HepG2 (cell line): ENCODE measurements around the gene SLC25A10. TPM values are rescaled to one million over a fixed set of nuclear protein-coding genes. Genes with fewer than 3 reads are reported as not detected.

Experiments
- ARNTL ChIP-seq: sonication (generic); formaldehyde crosslinking; IDR thresholded peaks from 2 replicates; pipeline ENCODE4 v1.4.0; 2020; ENCODE audit warnings: mild to moderate bottlenecking, missing genetic modification reagents
- DPF2 ChIP-seq: sonication (generic); formaldehyde crosslinking; IDR thresholded peaks from 2 replicates; pipeline ENCODE4 v1.4.0; 2020; ENCODE audit warnings: mild to moderate bottlenecking, low read depth, missing genetic modification reagents, borderline replicate concordance
- FIP1L1 ChIP-seq: fragments of 200-400 bp; formaldehyde crosslinking; IDR thresholded peaks from 2 replicates; pipeline ENCODE4 v1.6.1; 2018; ENCODE audit warnings: low read depth, mild to moderate bottlenecking, low read length, moderate library complexity, borderline replicate concordance; ENCODE audit not compliant: insufficient read depth
- JDP2 ChIP-seq: sonication (generic); formaldehyde crosslinking; IDR thresholded peaks from 2 replicates; pipeline ENCODE4 v1.8.1; 2022; ENCODE audit warnings: missing genetic modification reagents, borderline replicate concordance
- KDM5B ChIP-seq: sonication (generic); formaldehyde crosslinking; IDR thresholded peaks from 2 replicates; pipeline ENCODE4 v1.4.0; 2020; ENCODE audit warnings: missing genetic modification reagents, mild to moderate bottlenecking, borderline replicate concordance
- MED1 ChIP-seq: sonication (generic); formaldehyde crosslinking; IDR thresholded peaks from 2 replicates; pipeline ENCODE4 v1.4.0; 2020; ENCODE audit warnings: missing genetic modification reagents
- NFKB2 ChIP-seq: sonication (generic); formaldehyde crosslinking; IDR thresholded peaks from 2 replicates; pipeline ENCODE4 v1.4.0; 2020; ENCODE audit warnings: missing genetic modification reagents, borderline replicate concordance
- SAP130 ChIP-seq: IDR thresholded peaks from 2 replicates; pipeline ENCODE4 v1.6.1; 2016; ENCODE audit warnings: low read depth
- SRSF1 ChIP-seq: fragments of 200-400 bp; formaldehyde crosslinking; optimal IDR thresholded peaks from 2 replicates; pipeline ENCODE3; 2017; ENCODE audit warnings: mild to moderate bottlenecking, low read depth, low read length, moderate library complexity
- SRY ChIP-seq: sonication (generic); formaldehyde crosslinking; IDR thresholded peaks from 2 replicates; pipeline ENCODE4 v1.8.0; 2022; ENCODE audit warnings: mild to moderate bottlenecking, missing genetic modification reagents
- TCF12 ChIP-seq, 2 experiments: fragments of 450-650 bp in 1 of 2; sonication (generic) in 1 of 2; formaldehyde crosslinking in 1 of 2; IDR thresholded peaks; 2 replicates each; pipeline versions ENCODE4 v1.6.1 to v1.8.0; 2017 to 2022; ENCODE audit warnings: antibody characterized with exemption in 1 of 2, mild to moderate bottlenecking in 1 of 2, missing genetic modification reagents in 1 of 2, moderate library complexity in 1 of 2
- TOE1 ChIP-seq: sonication (generic); formaldehyde crosslinking; IDR thresholded peaks from 2 replicates; pipeline ENCODE4 v1.4.0; 2020; ENCODE audit warnings: mild to moderate bottlenecking, missing genetic modification reagents
- ZBTB8A ChIP-seq: sonication (generic); formaldehyde crosslinking; IDR thresholded peaks from 2 replicates; pipeline ENCODE4 v1.4.0; 2020; ENCODE audit warnings: mild to moderate bottlenecking, low read depth, missing genetic modification reagents, borderline replicate concordance
- ZNF124 ChIP-seq: sonication (generic); formaldehyde crosslinking; IDR thresholded peaks from 2 replicates; pipeline ENCODE4 v1.4.0; 2020; ENCODE audit warnings: missing genetic modification reagents
- ZNF572 ChIP-seq: sonication (generic); formaldehyde crosslinking; IDR thresholded peaks from 2 replicates; pipeline ENCODE4 v1.5.1; 2020; ENCODE audit warnings: mild to moderate bottlenecking, missing genetic modification reagents
- ZNF749 ChIP-seq: sonication (generic); formaldehyde crosslinking; IDR thresholded peaks from 2 replicates; pipeline ENCODE4 v1.8.0; 2022; ENCODE audit warnings: mild to moderate bottlenecking, missing genetic modification reagents, moderate library complexity, borderline replicate concordance
- polyA plus RNA-seq, 8 experiments: library from polyadenylated mRNA; depleted of rRNA in 3 of 8; stranded (reverse) in 7 of 8; unstranded in 1 of 8; fragments of >200 nt; fragmentation: Illumina TruSeq in 4 of 8; extraction: Trizol in 4 of 8; gene quantifications; 2 replicates each; pipeline versions ENCODE4 v1.2.1 to v1.2.3, GENCODE V29; 2011 to 2016; ENCODE audit warnings: low read depth in 4 of 8, missing spikeins in 1 of 8, mixed read lengths in 1 of 8; ENCODE audit not compliant: insufficient read depth in 1 of 8
- total RNA-seq, 5 experiments: library from RNA; depleted of rRNA; stranded (reverse); fragments of >200 nt; fragmentation: Illumina TruSeq; extraction: Trizol; gene quantifications; 2 replicates each; pipeline ENCODE4 v1.2.3, GENCODE V29; 2016; ENCODE audit warnings: low read depth in 1 of 5
- TF ChIP-seq, protein P1 (sequence below): sonication (generic); formaldehyde crosslinking; IDR thresholded peaks from 2 replicates; pipeline ENCODE4 v1.5.0; 2020; ENCODE audit warnings: mild to moderate bottlenecking, missing genetic modification reagents
- TF ChIP-seq, protein P2 (sequence below): IDR thresholded peaks from 2 replicates; pipeline ENCODE4 v1.6.1; 2016; ENCODE audit warnings: low read depth, missing genetic modification reagents, missing compliant biosample characterization

SLC25A10 gene
- total and polyA plus RNA-seq, 2 of the 13 experiments (the other 11 are each of a cell fraction or from before 2014, with no cell fraction given): 46.5 to 140 TPM

DNA sequence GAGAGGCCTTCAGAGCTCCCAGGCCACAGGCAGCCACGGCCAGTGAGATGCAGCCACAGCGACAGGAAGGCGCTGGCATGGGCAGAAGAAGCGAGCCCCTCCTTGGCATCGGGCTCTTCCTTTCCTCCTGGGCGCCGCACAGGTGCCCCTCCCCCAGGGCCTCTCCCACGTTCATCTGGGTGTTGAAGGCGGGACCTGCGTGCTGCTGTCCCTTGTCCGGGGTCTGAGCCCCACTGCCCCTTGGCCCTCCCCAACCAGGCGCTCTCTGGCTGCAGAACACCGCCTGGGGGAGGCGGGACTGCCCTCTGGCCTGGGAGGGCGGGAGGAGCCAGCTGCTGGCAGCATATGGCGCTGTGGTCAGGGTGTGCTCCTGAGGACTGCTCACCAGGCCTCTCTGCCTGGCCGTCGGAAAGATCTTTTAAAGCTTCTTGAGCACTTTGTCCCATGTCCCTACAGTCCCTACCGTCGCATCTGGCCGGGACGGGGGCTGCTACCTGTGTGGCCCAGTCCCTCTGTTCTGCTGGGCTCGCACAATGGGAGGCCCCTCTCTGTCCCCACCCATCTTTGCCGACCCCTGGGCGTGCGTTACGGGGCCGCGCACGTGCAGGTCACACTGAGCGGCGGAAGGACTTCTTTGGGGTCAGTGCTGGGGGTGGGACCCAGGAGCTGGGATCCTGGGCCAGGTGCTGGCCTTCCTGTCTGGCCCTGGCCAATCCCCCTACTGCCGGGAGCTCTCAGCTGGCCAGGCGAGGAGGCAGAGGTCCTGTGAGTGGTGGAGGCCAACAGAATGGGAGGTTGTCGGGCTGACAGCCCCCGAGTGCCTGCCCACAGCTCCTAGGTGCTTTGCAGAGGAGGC is 1.7 kb downstream of the SLC25A10 start (continued):
- TF ChIP-seq ZNF124 (CRISPR knock-in tag): peak; percentile 61; the same call in 1 of the 2 replicates
- TF ChIP-seq, protein P1, sequence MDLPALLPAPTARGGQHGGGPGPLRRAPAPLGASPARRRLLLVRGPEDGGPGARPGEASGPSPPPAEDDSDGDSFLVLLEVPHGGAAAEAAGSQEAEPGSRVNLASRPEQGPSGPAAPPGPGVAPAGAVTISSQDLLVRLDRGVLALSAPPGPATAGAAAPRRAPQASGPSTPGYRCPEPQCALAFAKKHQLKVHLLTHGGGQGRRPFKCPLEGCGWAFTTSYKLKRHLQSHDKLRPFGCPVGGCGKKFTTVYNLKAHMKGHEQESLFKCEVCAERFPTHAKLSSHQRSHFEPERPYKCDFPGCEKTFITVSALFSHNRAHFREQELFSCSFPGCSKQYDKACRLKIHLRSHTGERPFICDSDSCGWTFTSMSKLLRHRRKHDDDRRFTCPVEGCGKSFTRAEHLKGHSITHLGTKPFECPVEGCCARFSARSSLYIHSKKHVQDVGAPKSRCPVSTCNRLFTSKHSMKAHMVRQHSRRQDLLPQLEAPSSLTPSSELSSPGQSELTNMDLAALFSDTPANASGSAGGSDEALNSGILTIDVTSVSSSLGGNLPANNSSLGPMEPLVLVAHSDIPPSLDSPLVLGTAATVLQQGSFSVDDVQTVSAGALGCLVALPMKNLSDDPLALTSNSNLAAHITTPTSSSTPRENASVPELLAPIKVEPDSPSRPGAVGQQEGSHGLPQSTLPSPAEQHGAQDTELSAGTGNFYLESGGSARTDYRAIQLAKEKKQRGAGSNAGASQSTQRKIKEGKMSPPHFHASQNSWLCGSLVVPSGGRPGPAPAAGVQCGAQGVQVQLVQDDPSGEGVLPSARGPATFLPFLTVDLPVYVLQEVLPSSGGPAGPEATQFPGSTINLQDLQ: 0 out of 2 replicates have a peak, but pooled peaks have one; percentile 2
- peak; percentile 57; the same call in 1 of the 2 replicates for TF ChIP-seq ZNF572 (CRISPR knock-in tag)
- peak; percentile 78; the same call in 1 of the 2 replicates for TF ChIP-seq FIP1L1
- TF ChIP-seq KDM5B (CRISPR knock-in tag): peak; percentile 79; the same call in 1 of the 2 replicates
- peak; percentile 97 for TF ChIP-seq SAP130 (CRISPR knock-in tag)
- TF ChIP-seq SRSF1: peak; percentile 76
- TF ChIP-seq TCF12 (IDR thresholded peaks at IDR 0.05): no peak
- TF ChIP-seq TCF12 (CRISPR knock-in tag; IDR thresholded peaks at IDR 0.05): no peak; the same call in 1 of the 2 replicates
- TF ChIP-seq ZNF749: peak; percentile 83; the same call in 1 of the 2 replicates
- TF ChIP-seq MED1 (CRISPR knock-in tag): peak; percentile 62
- TF ChIP-seq, protein P2, sequence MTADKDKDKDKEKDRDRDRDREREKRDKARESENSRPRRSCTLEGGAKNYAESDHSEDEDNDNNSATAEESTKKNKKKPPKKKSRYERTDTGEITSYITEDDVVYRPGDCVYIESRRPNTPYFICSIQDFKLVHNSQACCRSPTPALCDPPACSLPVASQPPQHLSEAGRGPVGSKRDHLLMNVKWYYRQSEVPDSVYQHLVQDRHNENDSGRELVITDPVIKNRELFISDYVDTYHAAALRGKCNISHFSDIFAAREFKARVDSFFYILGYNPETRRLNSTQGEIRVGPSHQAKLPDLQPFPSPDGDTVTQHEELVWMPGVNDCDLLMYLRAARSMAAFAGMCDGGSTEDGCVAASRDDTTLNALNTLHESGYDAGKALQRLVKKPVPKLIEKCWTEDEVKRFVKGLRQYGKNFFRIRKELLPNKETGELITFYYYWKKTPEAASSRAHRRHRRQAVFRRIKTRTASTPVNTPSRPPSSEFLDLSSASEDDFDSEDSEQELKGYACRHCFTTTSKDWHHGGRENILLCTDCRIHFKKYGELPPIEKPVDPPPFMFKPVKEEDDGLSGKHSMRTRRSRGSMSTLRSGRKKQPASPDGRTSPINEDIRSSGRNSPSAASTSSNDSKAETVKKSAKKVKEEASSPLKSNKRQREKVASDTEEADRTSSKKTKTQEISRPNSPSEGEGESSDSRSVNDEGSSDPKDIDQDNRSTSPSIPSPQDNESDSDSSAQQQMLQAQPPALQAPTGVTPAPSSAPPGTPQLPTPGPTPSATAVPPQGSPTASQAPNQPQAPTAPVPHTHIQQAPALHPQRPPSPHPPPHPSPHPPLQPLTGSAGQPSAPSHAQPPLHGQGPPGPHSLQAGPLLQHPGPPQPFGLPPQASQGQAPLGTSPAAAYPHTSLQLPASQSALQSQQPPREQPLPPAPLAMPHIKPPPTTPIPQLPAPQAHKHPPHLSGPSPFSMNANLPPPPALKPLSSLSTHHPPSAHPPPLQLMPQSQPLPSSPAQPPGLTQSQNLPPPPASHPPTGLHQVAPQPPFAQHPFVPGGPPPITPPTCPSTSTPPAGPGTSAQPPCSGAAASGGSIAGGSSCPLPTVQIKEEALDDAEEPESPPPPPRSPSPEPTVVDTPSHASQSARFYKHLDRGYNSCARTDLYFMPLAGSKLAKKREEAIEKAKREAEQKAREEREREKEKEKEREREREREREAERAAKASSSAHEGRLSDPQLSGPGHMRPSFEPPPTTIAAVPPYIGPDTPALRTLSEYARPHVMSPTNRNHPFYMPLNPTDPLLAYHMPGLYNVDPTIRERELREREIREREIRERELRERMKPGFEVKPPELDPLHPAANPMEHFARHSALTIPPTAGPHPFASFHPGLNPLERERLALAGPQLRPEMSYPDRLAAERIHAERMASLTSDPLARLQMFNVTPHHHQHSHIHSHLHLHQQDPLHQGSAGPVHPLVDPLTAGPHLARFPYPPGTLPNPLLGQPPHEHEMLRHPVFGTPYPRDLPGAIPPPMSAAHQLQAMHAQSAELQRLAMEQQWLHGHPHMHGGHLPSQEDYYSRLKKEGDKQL (CRISPR knock-in tag): no peak
- no peak for TF ChIP-seq ZBTB8A (CRISPR knock-in tag)
- peak; percentile 79; the same call in 1 of the 2 replicates for TF ChIP-seq ARNTL (CRISPR knock-in tag)
- peak; percentile 73 for TF ChIP-seq SRY (CRISPR knock-in tag)
- TF ChIP-seq TOE1: no peak; the same call in 1 of the 2 replicates
- TF ChIP-seq JDP2 (CRISPR knock-in tag): peak; percentile 67; the same call in 1 of the 2 replicates
- TF ChIP-seq NFKB2 (CRISPR knock-in tag): peak; percentile 65; the same call in 1 of the 2 replicates
- no peak; the same call in 1 of the 2 replicates for TF ChIP-seq DPF2 (CRISPR knock-in tag)
